Stimulated activated naive CD8-positive, alpha-beta T cell treated with anti-CD3 and anti-CD28 coated beads, Interleukin-15, Interleukin-2, amounts not matched to agents 100 ng/mL and 50 ng/mL, for 24 hours (primary cell): ENCODE measurements around the gene SV2C.
A peak's percentile ranks its signal among the peaks of the same experiment; 100 is the strongest.
"Not testable (repeated sequence)": the region's sequence is repeated elsewhere in the genome, so short reads cannot be mapped to it uniquely, and the experiment has no call there.

Experiments used
- H3K27ac Mint-ChIP-seq: one replicate; pipeline ENCODE4 v1.8.0; 2021; ENCODE audit warnings: mild to moderate bottlenecking, mixed read lengths
- H3K27me3 Mint-ChIP-seq: one replicate; pipeline ENCODE4 v1.8.0; 2021; ENCODE audit warnings: mixed read lengths
- H3K36me3 Mint-ChIP-seq: one replicate; pipeline ENCODE4 v1.8.0; 2021; ENCODE audit warnings: low read depth, mixed read lengths
- H3K4me1 Mint-ChIP-seq: one replicate; pipeline ENCODE4 v1.8.0; 2021; ENCODE audit warnings: low read depth, mixed read lengths
- H3K4me3 Mint-ChIP-seq: one replicate; pipeline ENCODE4 v1.8.0; 2021; ENCODE audit warnings: mild to moderate bottlenecking, mixed read lengths
- H3K9me3 Mint-ChIP-seq: one replicate; pipeline ENCODE4 v1.8.0; 2021; ENCODE audit warnings: mixed read lengths

The SV2C gene

DNA sequence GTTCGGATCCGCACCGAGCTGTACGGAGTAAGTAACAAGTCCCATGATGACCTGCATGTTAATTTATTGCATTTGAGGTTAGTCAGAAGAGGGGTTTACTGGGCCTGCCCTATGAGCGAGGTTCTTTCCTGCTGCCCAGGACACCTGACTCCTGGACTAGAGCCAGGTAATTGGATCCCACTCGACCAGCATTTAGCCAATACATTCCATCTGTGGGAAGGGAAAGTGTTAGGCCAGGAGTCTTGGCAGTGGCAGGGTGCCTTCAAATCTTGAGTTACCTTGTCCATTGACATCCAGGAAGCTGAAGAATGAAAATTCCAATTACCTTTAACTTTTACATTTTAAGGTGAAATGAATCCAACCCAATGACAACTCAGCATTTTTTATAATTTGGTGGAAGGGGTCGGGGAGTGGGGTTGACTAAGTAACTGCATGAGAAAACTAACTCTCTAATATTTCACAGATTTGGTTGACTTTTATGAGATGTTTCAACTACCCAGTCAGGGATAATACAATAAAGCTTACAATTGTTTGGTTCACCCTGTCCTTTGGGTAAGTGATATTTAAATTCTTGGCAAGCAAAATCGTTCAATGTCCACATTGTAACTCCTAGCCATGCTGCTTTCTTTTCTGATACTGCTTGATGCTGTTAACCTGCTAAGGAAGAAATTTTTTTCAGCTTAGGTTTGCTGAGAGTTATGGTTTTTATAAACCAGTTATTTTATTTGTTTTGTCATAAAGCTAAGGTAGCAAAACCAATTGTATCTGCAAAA is 208.3 kb downstream of the SV2C start:
- Mint-ChIP-seq H3K27ac (no peak overlapping the region), H3K9me3 (no peaks in the 10 kb centered on the region), H3K27me3 (peaks cover 4% of the 10 kb centered on the region)

GRCh38 chr5:76292620-76293322 is 209.6 kb downstream of the SV2C start:
- Mint-ChIP-seq H3K36me3 (no peaks in the 10 kb centered on the region), H3K9me3 (no peaks in the 10 kb centered on the region), H3K27ac (no peak overlapping the region), H3K4me3 (no peak overlapping the region), H3K27me3 (peaks cover 4% of the 10 kb centered on the region), H3K4me1 (peaks cover 3% of the 10 kb centered on the region)

More for the DNA sequence above, 208.3 kb downstream of the SV2C start:
- Mint-ChIP-seq H3K4me1 (peaks cover 3% of the 10 kb centered on the region), H3K36me3 (no peaks in the 10 kb centered on the region), H3K4me3 (no peak overlapping the region)

GRCh38 chr5:76294573-76294972 is 211.4 kb downstream of the SV2C start:
- Mint-ChIP-seq H3K4me3 (no peak overlapping the region), H3K4me1 (peaks cover 13% of the 10 kb centered on the region), H3K27me3 (peaks cover 4% of the 10 kb centered on the region), H3K36me3 (no peaks in the 10 kb centered on the region), H3K27ac (no peak overlapping the region), H3K9me3 (no peaks in the 10 kb centered on the region)

- no peak overlapping the region for H3K4me3 Mint-ChIP-seq
- no peaks in the 10 kb centered on the region for H3K9me3 Mint-ChIP-seq
- H3K27me3 Mint-ChIP-seq, result peaks cover 4% of the 10 kb centered on the region
- H3K27ac Mint-ChIP-seq, result no peak overlapping the region
- H3K36me3 Mint-ChIP-seq, result no peaks in the 10 kb centered on the region
- peaks cover 17% of the 10 kb centered on the region for H3K4me1 Mint-ChIP-seq
Measured at GRCh38 chr5:76298852-76299251, 215.7 kb downstream of the SV2C start.

- no peaks in the 10 kb centered on the region for H3K36me3 Mint-ChIP-seq
- H3K9me3 Mint-ChIP-seq, result no peaks in the 10 kb centered on the region
- H3K4me3 Mint-ChIP-seq, result no peak overlapping the region
- no peak overlapping the region for H3K27ac Mint-ChIP-seq
- peaks cover 24% of the 10 kb centered on the region for H3K4me1 Mint-ChIP-seq
- peaks cover 4% of the 10 kb centered on the region for H3K27me3 Mint-ChIP-seq
Measured at GRCh38 chr5:76299592-76299991, 216.4 kb downstream of the SV2C start.

GRCh38 chr5:76301932-76302331 is 218.7 kb downstream of the SV2C start:
- H3K9me3 Mint-ChIP-seq, H3K27ac Mint-ChIP-seq, H3K27me3 Mint-ChIP-seq, H3K4me3 Mint-ChIP-seq, H3K36me3 Mint-ChIP-seq: not testable (repeated sequence)
- H3K4me1 Mint-ChIP-seq, result peaks cover 24% of the 10 kb centered on the region

DNA sequence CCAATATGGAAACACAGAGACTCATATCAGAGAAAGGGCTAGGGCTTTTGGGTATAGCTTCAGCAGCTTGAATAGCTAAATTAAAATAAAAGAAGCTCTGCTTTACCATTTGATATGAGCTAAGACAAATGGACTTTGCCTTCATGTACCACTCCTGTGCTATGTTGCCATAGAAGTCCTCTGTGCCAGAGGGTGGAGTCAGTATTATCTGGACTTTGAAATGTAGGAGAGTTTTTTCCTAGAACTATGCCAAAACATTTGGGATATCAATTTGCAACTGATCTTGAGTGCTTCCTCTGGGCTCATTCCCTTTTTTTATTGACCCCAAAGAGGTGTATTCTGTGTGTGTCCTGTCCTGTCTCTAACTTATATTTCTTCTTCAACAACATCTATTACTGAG is 219.5 kb downstream of the SV2C start:
- not testable (repeated sequence) for H3K9me3 Mint-ChIP-seq, H3K27ac Mint-ChIP-seq, H3K36me3 Mint-ChIP-seq, H3K4me3 Mint-ChIP-seq, H3K27me3 Mint-ChIP-seq
- peaks cover 24% of the 10 kb centered on the region for H3K4me1 Mint-ChIP-seq

- no peak overlapping the region for H3K27ac Mint-ChIP-seq
- H3K27me3 Mint-ChIP-seq, result no peaks in the 10 kb centered on the region
- H3K9me3 Mint-ChIP-seq, result no peaks in the 10 kb centered on the region
- H3K4me1 Mint-ChIP-seq, result peaks cover 20% of the 10 kb centered on the region
- no peak overlapping the region for H3K4me3 Mint-ChIP-seq
- no peaks in the 10 kb centered on the region for H3K36me3 Mint-ChIP-seq
Measured at GRCh38 chr5:76303921-76304320, 220.7 kb downstream of the SV2C start.

DNA sequence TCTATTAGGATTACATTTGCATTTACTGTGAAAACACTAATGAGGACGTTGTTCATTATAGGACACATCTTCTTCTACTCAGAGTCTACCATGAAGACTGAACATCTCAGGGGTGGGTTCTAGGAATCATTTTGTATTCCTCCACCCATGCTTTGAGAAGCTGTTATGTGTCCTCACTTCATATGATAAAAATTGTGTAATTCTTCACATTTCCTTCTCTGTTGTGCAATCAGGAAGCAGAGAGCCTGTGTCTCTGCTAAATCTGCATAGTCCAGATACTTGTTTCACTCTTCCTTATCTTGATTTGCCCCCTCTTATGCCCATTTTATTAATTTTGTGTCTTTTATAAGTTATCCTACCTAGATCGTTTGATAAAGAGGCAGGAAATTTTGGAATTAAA is 222.1 kb downstream of the SV2C start:
- no peak overlapping the region for H3K4me3 Mint-ChIP-seq
- H3K9me3 Mint-ChIP-seq, result no peaks in the 10 kb centered on the region
- no peak overlapping the region for H3K27ac Mint-ChIP-seq
- H3K36me3 Mint-ChIP-seq, result no peaks in the 10 kb centered on the region
- H3K4me1 Mint-ChIP-seq, result peaks cover 11% of the 10 kb centered on the region
- no peaks in the 10 kb centered on the region for H3K27me3 Mint-ChIP-seq

DNA sequence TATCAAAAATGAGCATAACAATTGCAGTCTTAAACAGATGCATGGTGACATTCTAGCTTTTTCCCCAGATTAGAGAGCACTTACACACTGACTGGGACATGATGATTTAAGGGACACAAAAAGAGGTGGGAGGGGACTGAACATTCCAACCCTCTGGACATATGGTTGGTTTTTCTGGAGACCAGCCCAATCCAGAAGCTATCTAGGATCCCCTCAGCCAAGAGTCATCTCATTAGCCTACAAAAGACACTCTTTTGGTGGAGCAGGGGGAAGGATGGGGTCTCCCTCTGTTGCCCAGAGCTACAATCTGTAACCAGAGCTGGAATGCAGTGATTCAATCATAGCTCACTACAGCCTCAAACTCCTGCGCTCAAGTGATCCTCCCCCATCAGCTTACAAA is 222.6 kb downstream of the SV2C start:
- Mint-ChIP-seq H3K9me3 (no peaks in the 10 kb centered on the region), H3K36me3 (no peaks in the 10 kb centered on the region), H3K27ac (no peak overlapping the region), H3K4me1 (peaks cover 11% of the 10 kb centered on the region), H3K4me3 (no peak overlapping the region), H3K27me3 (no peaks in the 10 kb centered on the region)

DNA sequence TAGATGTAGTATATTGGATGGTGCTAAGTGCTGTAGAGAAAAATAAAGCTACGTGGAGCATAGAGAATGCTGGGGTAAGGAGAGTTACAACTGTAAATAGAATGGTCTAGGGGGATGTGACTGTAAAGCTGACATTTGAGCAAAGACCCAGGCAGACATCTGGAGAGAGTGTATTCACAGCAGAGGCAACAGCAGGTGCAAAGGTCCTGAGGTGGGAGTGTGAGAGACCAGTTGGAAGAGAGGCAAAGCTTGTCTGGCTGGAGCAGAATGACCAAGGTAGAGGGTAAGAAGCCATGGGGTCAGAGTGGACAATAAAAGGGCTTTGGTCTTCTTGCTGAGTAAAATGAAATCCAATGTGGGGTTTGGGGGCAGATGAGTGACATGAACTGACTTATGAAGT is 227.0 kb downstream of the SV2C start:
- Mint-ChIP-seq H3K9me3 (no peaks in the 10 kb centered on the region), H3K4me1 (no peaks in the 10 kb centered on the region), H3K36me3 (no peaks in the 10 kb centered on the region), H3K4me3 (no peak overlapping the region), H3K27ac (no peak overlapping the region), H3K27me3 (no peaks in the 10 kb centered on the region)

- H3K27me3 Mint-ChIP-seq, result no peaks in the 10 kb centered on the region
- H3K4me3 Mint-ChIP-seq, result no peak overlapping the region
- no peaks in the 10 kb centered on the region for H3K4me1 Mint-ChIP-seq
- no peaks in the 10 kb centered on the region for H3K36me3 Mint-ChIP-seq
- no peaks in the 10 kb centered on the region for H3K9me3 Mint-ChIP-seq
- H3K27ac Mint-ChIP-seq, result no peak overlapping the region
Measured at GRCh38 chr5:76312783-76313182, 229.6 kb downstream of the SV2C start.

DNA sequence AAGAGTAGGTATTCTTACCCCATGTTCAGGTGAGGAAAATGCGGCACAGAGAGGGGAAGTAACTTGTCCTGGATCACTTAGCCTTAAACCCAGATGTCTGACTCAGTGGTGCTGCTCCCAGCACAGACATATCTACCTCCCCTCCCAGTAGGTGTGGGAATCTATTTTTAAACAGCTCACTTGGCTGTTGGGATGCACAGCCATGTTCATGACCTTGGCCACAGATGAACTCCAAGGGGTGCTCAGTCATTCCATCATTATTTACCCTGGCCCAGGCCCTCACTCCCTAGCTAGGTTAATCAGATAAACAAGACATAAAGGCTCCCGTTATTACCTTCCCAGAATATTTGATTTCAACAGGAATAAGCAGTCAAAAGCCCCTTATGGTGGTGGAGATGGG is 231.5 kb downstream of the SV2C start:
- no peak overlapping the region for H3K27ac Mint-ChIP-seq
- no peaks in the 10 kb centered on the region for H3K27me3 Mint-ChIP-seq

DNA sequence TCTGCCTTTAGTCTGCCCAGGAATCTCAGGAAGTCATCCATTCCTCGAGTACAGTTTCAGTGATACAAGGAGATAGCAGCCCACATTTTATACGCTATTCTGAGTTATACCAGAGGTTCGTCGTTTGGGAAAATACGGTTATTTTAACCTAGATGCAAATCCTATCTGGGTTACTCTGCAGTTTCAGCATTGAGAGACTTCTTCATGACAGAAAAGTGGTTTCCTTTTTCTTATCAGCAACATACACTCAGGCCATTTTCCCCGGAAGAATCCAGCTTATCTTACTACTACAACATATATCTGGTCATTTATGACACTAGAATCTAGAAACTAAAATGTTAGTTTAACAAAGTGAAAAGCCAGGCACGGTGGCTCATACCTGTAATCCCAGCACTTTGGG is 236.5 kb downstream of the SV2C start:
- H3K9me3 Mint-ChIP-seq, result peaks cover 3% of the 10 kb centered on the region
- no peak overlapping the region for H3K4me3 Mint-ChIP-seq
- no peaks in the 10 kb centered on the region for H3K27me3 Mint-ChIP-seq
- H3K36me3 Mint-ChIP-seq, result no peaks in the 10 kb centered on the region
- peaks cover 7% of the 10 kb centered on the region for H3K4me1 Mint-ChIP-seq
- H3K27ac Mint-ChIP-seq, result no peak overlapping the region

More for the DNA sequence above, 231.5 kb downstream of the SV2C start:
- Mint-ChIP-seq H3K36me3 (no peaks in the 10 kb centered on the region), H3K4me3 (no peak overlapping the region), H3K4me1 (peaks cover 2% of the 10 kb centered on the region), H3K9me3 (no peaks in the 10 kb centered on the region)

DNA sequence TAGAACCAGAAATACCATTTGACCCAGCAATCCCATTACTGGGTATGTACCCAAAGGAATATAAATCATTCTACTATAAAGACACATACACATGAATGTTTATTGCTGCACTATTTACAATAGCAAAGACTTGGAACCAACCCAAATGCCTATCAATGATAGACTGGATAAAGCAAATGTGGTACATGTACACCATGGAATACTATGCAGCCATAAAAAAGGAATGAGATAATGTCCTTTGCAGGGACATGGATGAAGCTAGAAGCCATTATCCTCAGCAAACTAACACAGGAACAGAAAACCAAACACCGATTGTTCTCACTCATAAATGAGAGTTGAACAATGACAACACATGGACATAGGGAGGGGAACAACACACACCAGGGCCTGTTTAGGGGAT is 240.3 kb downstream of the SV2C start:
- H3K27ac Mint-ChIP-seq, H3K36me3 Mint-ChIP-seq, H3K4me3 Mint-ChIP-seq, H3K27me3 Mint-ChIP-seq, H3K9me3 Mint-ChIP-seq: not testable (repeated sequence)
- peaks cover 36% of the 10 kb centered on the region for H3K4me1 Mint-ChIP-seq

DNA sequence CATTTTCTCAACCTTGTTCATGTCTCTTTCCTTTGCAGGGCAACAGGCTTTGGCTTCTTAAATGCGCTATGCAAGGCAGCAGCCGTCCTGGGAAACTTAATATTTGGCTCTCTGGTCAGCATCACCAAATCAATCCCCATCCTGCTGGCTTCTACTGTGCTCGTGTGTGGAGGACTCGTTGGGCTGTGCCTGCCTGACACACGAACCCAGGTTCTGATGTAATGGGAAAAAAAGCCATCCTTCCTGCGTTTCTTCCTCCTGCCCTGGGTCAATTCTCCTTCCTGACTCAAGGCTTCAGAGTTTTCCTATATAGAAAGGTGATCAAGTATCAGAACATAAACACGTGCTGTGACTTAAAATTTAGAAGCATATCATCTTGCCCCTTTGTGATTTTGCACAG is 242.1 kb downstream of the SV2C start:
- Mint-ChIP-seq H3K27ac (peak overlapping the region; percentile 74), H3K9me3 (peaks cover 3% of the 10 kb centered on the region), H3K36me3 (no peaks in the 10 kb centered on the region), H3K4me3 (peak overlapping the region; percentile 40), H3K4me1 (peaks cover 33% of the 10 kb centered on the region), H3K27me3 (no peaks in the 10 kb centered on the region)
